SK-N-SH (cell line): ENCODE results near the gene DLG2. TPM values are rescaled to one million over a fixed set of nuclear protein-coding genes. Genes with fewer than 3 reads are reported as not detected.

Source experiments
- CTCF ChIA-PET: fragments of 300-600, 350-600 bp; formaldehyde crosslinking; extraction: SDS; loops from one replicate; lab custom pipeline; 2021; lab: Yijun Ruan, JAX
- POLR2A ChIA-PET: fragments of 350-600 bp; sonication (Branson Sonifier 250); formaldehyde crosslinking; extraction: SDS; loops from one replicate; lab custom pipeline; 2020; ENCODE audit warnings: antibody characterized with exemption, inconsistent platforms; lab: Yijun Ruan, JAX
- DNase-seq: peaks from one replicate; pipeline ENCODE4 v3.0.0; 2012
- H2AFZ ChIP-seq: fragments of 200-600 bp; sonication (generic); 2 replicates; pipeline ENCODE4 v1.8.1; 2016; ENCODE audit warnings: antibody characterized with exemption, mild to moderate bottlenecking, low read depth
- H3F3A ChIP-seq: fragments of 200-600 bp; sonication (generic); replicated peaks from 2 replicates; pipeline ENCODE3; 2016; ENCODE audit warnings: antibody characterized with exemption, mild to moderate bottlenecking; ENCODE audit not compliant: insufficient read depth
- H3K27ac ChIP-seq, 2 experiments: fragments of 200-500 bp in 1 of 2; fragments of 200-600 bp in 1 of 2; sonication (Bioruptor generic) in 1 of 2; sonication (generic), shearing (Covaris generic) in 1 of 2; 2 replicates each; pipeline versions ENCODE4 v1.5.1 to v1.6.1; 2014 to 2016; ENCODE audit warnings: low read depth in 2 of 2, inconsistent platforms in 1 of 2, low read length in 1 of 2, mild to moderate bottlenecking in 1 of 2, mixed read lengths in 1 of 2
- H3K27me3 ChIP-seq: fragments of 200-600 bp; sonication (generic), shearing (Covaris generic); 2 replicates; pipeline ENCODE4 v1.6.1; 2016; ENCODE audit warnings: mixed run types; ENCODE audit not compliant: insufficient read depth
- H3K36me3 ChIP-seq, 2 experiments: fragments of 200-500 bp in 1 of 2; fragments of 200-600 bp in 1 of 2; sonication (Bioruptor generic) in 1 of 2; sonication (generic) in 1 of 2; replicated peaks in 1 of 2; 2 replicates each; pipeline versions ENCODE3 to v1.5.1; 2014 to 2016; ENCODE audit warnings: low read length in 1 of 2, mild to moderate bottlenecking in 1 of 2; ENCODE audit not compliant: insufficient read depth in 2 of 2, control insufficient read depth in 1 of 2
- H3K4me1 ChIP-seq, 2 experiments: fragments of 200-500 bp in 1 of 2; fragments of 200-600 bp in 1 of 2; sonication (Bioruptor generic) in 1 of 2; sonication (generic), shearing (Covaris generic) in 1 of 2; 2 replicates each; pipeline versions ENCODE4 v1.5.1 to v1.6.1; 2014 to 2016; ENCODE audit warnings: low read depth in 1 of 2, low read length in 1 of 2, mixed run types in 1 of 2; ENCODE audit not compliant: insufficient read depth in 2 of 2, control insufficient read depth in 1 of 2
- H3K4me2 ChIP-seq: fragments of 200-600 bp; sonication (generic), shearing (Covaris generic); 2 replicates; pipeline ENCODE4 v1.6.1; 2017; ENCODE audit warnings: mixed run types
- H3K4me3 ChIP-seq, 2 experiments: fragments of 200-500 bp in 1 of 2; fragments of 200-600 bp in 1 of 2; sonication (Bioruptor generic) in 1 of 2; sonication (generic), shearing (Covaris generic) in 1 of 2; 2 replicates each; pipeline versions ENCODE4 v1.5.1 to v1.8.1; 2014 to 2016; ENCODE audit warnings: low read depth in 2 of 2, inconsistent platforms in 1 of 2, low read length in 1 of 2, mild to moderate bottlenecking in 1 of 2, mixed read lengths in 1 of 2, moderate library complexity in 1 of 2
- H3K79me2 ChIP-seq: fragments of 200-600 bp; sonication (generic); 2 replicates; pipeline ENCODE4 v1.8.1; 2017; ENCODE audit warnings: mild to moderate bottlenecking; ENCODE audit not compliant: insufficient read depth
- H3K9ac ChIP-seq: fragments of 200-600 bp; sonication (generic); 2 replicates; pipeline ENCODE4 v1.6.1; 2017; ENCODE audit warnings: mixed run types
- H3K9me2 ChIP-seq: fragments of 200-600 bp; sonication (generic); 2 replicates; pipeline ENCODE4 v1.6.1; 2017; ENCODE audit warnings: mixed run types
- H3K9me3 ChIP-seq: fragments of 200-600 bp; sonication (generic); 2 replicates; pipeline ENCODE4 v1.6.1; 2017; ENCODE audit warnings: mixed run types, mild to moderate bottlenecking, moderate library complexity
- H4K20me1 ChIP-seq: fragments of 200-600 bp; sonication (generic); 2 replicates; pipeline ENCODE4 v1.6.1; 2017; ENCODE audit warnings: mild to moderate bottlenecking, mixed run types; ENCODE audit not compliant: insufficient read depth
- ELF1 ChIP-seq: IDR thresholded peaks from 2 replicates; pipeline ENCODE4 v1.4.0; 2012
- EP300 ChIP-seq, 2 experiments: IDR thresholded peaks; 2 replicates each; pipeline versions ENCODE4 v1.4.0 to v1.6.1; 2012; ENCODE audit warnings: borderline replicate concordance in 1 of 2, low read depth in 1 of 2, low read length in 1 of 2
- FOSL2 ChIP-seq: IDR thresholded peaks from 2 replicates; pipeline ENCODE4 v1.4.0; 2012; ENCODE audit warnings: low read depth, mild to moderate bottlenecking, moderate library complexity, borderline replicate concordance
- FOXM1 ChIP-seq: IDR thresholded peaks from 2 replicates; pipeline ENCODE4 v1.4.0; 2012; ENCODE audit warnings: low read depth, mild to moderate bottlenecking
- GATA2 ChIP-seq: sonication (generic); formaldehyde crosslinking; IDR thresholded peaks from 2 replicates; pipeline ENCODE4 v1.5.0; 2020; ENCODE audit warnings: mild to moderate bottlenecking, missing genetic modification reagents
- JUND ChIP-seq: IDR thresholded peaks from 2 replicates; pipeline ENCODE4 v1.4.0; 2012
- NFIC ChIP-seq: IDR thresholded peaks from 2 replicates; pipeline ENCODE4 v1.4.0; 2012; ENCODE audit warnings: borderline replicate concordance
- POLR2AphosphoS5 ChIP-seq: IDR thresholded peaks from 2 replicates; pipeline ENCODE4 v1.6.1; 2012; ENCODE audit warnings: low read depth, low read length
- RCOR1 ChIP-seq: fragments of 150-350 bp; IDR thresholded peaks from 2 replicates; pipeline ENCODE4 v1.6.1; 2017; ENCODE audit warnings: antibody characterized with exemption, low read length
- RXRA ChIP-seq: IDR thresholded peaks from 2 replicates; pipeline ENCODE4 v1.4.0; 2012; ENCODE audit warnings: low read depth, mild to moderate bottlenecking, borderline replicate concordance
- SMC3 ChIP-seq: IDR thresholded peaks from 2 replicates; pipeline ENCODE4 v1.6.1; 2012; ENCODE audit warnings: low read depth, low read length, improper control_type of control experiment
- TCF12 ChIP-seq: IDR thresholded peaks from 2 replicates; pipeline ENCODE4 v1.4.0; 2012
- YY1 ChIP-seq: IDR thresholded peaks from 2 replicates; pipeline ENCODE4 v1.4.0; 2012; ENCODE audit warnings: low read depth, mild to moderate bottlenecking
- WGBS: methylation state at CpG from one replicate; pipeline ENCODE4 v1.1.6; 2017; ENCODE audit warnings: low lambda C conversion rate; 5-methylcytosine and 5-hydroxymethylcytosine counted together
- polyA plus RNA-seq, 3 experiments: library from polyadenylated mRNA; depleted of rRNA; stranded (reverse); fragments of >200 nt; gene quantifications; 2 replicates each; pipeline ENCODE4 v1.2.3, GENCODE V29; 2012
- TF ChIP-seq, protein P1 (sequence below): fragments of 150-350 bp; IDR thresholded peaks from 2 replicates; pipeline ENCODE4 v1.6.1; 2017; ENCODE audit warnings: antibody characterized with exemption, low read length, low read depth, borderline replicate concordance
- TF ChIP-seq, protein P2 (sequence below): IDR thresholded peaks from 2 replicates; pipeline ENCODE4 v1.4.0; 2012; ENCODE audit warnings: low read depth, borderline replicate concordance
- TF ChIP-seq, protein P3 (sequence below): IDR thresholded peaks from 2 replicates; pipeline ENCODE4 v1.4.0; 2012; ENCODE audit warnings: low read depth
- TF ChIP-seq, protein P4 (sequence below): IDR thresholded peaks from 2 replicates; pipeline ENCODE4; 2012

The DLG2 gene
- polyA plus RNA-seq, 1 of the 3 experiments (the other 2 are of a cell fraction): 0.21 TPM

DNA sequence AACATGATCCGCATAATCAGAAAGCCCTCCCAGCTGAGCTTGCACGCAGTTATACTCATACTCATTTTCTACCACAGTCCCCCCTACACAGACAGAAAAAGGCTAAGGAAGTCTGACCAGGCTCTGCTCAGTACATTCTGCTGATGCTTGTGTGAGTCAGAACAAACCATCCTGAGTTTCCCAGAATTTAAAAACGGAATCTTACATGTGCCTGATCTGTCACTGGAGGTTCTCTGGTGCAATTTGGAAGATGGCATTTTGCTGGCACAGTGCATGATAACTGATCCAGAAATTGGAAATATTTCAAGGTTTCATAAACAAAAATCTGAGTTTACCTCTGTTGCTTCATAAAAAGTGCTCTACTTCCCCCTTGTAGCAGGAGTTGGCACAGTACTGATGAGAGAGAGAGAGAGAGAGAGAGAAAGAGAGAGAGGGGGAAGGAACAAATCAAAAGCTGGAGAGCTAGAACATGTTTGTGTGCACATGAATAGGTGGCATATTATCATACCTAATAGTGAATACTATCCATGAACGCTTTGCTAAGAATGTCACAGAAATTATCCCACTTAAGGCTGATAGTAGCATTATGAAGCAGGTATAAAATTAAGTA is 1085.3 kb downstream of the DLG2 start (continued):
- TF ChIP-seq, protein P1, sequence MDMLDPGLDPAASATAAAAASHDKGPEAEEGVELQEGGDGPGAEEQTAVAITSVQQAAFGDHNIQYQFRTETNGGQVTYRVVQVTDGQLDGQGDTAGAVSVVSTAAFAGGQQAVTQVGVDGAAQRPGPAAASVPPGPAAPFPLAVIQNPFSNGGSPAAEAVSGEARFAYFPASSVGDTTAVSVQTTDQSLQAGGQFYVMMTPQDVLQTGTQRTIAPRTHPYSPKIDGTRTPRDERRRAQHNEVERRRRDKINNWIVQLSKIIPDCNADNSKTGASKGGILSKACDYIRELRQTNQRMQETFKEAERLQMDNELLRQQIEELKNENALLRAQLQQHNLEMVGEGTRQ: no peak
- TF ChIP-seq, protein P2, sequence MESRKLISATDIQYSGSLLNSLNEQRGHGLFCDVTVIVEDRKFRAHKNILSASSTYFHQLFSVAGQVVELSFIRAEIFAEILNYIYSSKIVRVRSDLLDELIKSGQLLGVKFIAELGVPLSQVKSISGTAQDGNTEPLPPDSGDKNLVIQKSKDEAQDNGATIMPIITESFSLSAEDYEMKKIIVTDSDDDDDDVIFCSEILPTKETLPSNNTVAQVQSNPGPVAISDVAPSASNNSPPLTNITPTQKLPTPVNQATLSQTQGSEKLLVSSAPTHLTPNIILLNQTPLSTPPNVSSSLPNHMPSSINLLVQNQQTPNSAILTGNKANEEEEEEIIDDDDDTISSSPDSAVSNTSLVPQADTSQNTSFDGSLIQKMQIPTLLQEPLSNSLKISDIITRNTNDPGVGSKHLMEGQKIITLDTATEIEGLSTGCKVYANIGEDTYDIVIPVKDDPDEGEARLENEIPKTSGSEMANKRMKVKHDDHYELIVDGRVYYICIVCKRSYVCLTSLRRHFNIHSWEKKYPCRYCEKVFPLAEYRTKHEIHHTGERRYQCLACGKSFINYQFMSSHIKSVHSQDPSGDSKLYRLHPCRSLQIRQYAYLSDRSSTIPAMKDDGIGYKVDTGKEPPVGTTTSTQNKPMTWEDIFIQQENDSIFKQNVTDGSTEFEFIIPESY: no peak
- TF ChIP-seq FOSL2: peak; percentile 49; the same call in 1 of the 2 replicates
- TF ChIP-seq SMC3: no peak
- TF ChIP-seq GATA2 (CRISPR knock-in tag): no peak
- TF ChIP-seq, protein P3, sequence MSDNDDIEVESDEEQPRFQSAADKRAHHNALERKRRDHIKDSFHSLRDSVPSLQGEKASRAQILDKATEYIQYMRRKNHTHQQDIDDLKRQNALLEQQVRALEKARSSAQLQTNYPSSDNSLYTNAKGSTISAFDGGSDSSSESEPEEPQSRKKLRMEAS: peak; percentile 42; the same call in 1 of the 2 replicates
- TF ChIP-seq EP300 (IDR thresholded peaks at IDR 0.05; ENCODE audit: borderline replicate concordance in 1 of 2, low read depth in 1 of 2, low read length in 1 of 2): no peak
- TF ChIP-seq JUND: peak; percentile 10; the same call in 1 of the 2 replicates
- TF ChIP-seq, protein P4, sequence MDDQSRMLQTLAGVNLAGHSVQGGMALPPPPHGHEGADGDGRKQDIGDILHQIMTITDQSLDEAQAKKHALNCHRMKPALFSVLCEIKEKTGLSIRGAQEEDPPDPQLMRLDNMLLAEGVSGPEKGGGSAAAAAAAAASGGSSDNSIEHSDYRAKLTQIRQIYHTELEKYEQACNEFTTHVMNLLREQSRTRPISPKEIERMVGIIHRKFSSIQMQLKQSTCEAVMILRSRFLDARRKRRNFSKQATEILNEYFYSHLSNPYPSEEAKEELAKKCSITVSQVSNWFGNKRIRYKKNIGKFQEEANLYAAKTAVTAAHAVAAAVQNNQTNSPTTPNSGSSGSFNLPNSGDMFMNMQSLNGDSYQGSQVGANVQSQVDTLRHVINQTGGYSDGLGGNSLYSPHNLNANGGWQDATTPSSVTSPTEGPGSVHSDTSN: peak; percentile 49; the same call in 1 of the 2 replicates
- no peak for TF ChIP-seq FOXM1
- TF ChIP-seq ELF1: no peak
- TF ChIP-seq YY1: no peak
- TF ChIP-seq TCF12: peak; percentile 58
- peak; percentile 35; the same call in 1 of the 2 replicates for TF ChIP-seq NFIC
- no peak for TF ChIP-seq RXRA

DNA sequence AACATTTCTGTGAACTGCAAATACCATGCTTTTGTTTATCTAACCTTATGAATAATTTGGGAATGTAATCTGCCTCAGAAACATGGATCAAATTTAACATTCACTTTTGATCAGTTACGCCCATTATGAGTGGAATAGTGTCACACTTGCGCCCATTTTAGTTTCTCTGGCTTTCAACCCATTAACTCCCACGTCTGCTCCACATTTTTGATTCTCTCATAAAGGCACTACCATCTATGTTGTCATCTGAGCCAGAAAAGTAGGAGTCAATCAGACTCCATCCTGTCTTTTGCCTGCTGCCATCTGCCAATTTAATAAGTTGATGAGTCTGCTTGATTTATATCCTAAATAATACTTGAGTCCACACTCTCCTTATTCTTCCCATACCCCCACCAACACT is 1090.7 kb downstream of the DLG2 start:
- Histone ChIP-seq H3F3A (peaks cover 4% of the 10 kb centered on the region), H3K27ac (no peak overlapping the region), H3K9ac (no peak overlapping the region), H3K9me2 (no peaks in the 10 kb centered on the region), H3K4me2 (no peak overlapping the region), H3K27me3 (no peaks in the 10 kb centered on the region), H3K4me3 (no peak overlapping the region), H2AFZ (no peak overlapping the region), H3K9me3 (no peaks in the 10 kb centered on the region), H3K79me2 (no peaks in the 10 kb centered on the region), H3K4me1 (peaks cover 0 to under 1% of the 10 kb centered on the region in 2 experiments; a peak in 2 of 4 replicates), H4K20me1 (no peaks in the 10 kb centered on the region), H3K36me3 (no peaks in the 10 kb centered on the region)
- ChIA-PET POLR2A (no interaction called here), CTCF (interaction anchor here (1.1 to 2.8 kb wide), 2 partner anchors 21 to 700 kb away, joined by 3 to 10 read pairs; no protein-coding TSS in a partner anchor)
- DNase-seq: no peak
- TF ChIP-seq POLR2AphosphoS5 (no peak), RCOR1 (no peak), NFIC (no peak)
- WGBS: 80% methylated on average over 3 of the region's 3 CpGs
